MM.1S (cell line): Measurements from ENCODE around the gene DPY19L3.

Source experiments
- EZH2 ChIP-seq: fragments of 300-600 bp; sonication (generic); optimal IDR thresholded peaks from 2 replicates; pipeline ENCODE3; 2017; ENCODE audit warnings: low read depth, mild to moderate bottlenecking, antibody characterized with exemption, low read length, mixed read lengths
- EZH2phosphoT487 ChIP-seq: fragments of 300-600 bp; sonication (generic); IDR thresholded peaks from 2 replicates; pipeline ENCODE4 v1.6.1; 2018; ENCODE audit warnings: antibody characterized with exemption, low read length
- TF ChIP-seq, protein P1 (sequence below): fragments of 300-600 bp; sonication (generic); IDR thresholded peaks from 2 replicates; pipeline ENCODE4 v1.5.1; 2016; ENCODE audit warnings: antibody characterized with exemption, low read length, mixed read lengths

GRCh38 chr19:32396046-32396652 is 9.4 kb upstream of the DPY19L3 start:
- TF ChIP-seq, protein P1, sequence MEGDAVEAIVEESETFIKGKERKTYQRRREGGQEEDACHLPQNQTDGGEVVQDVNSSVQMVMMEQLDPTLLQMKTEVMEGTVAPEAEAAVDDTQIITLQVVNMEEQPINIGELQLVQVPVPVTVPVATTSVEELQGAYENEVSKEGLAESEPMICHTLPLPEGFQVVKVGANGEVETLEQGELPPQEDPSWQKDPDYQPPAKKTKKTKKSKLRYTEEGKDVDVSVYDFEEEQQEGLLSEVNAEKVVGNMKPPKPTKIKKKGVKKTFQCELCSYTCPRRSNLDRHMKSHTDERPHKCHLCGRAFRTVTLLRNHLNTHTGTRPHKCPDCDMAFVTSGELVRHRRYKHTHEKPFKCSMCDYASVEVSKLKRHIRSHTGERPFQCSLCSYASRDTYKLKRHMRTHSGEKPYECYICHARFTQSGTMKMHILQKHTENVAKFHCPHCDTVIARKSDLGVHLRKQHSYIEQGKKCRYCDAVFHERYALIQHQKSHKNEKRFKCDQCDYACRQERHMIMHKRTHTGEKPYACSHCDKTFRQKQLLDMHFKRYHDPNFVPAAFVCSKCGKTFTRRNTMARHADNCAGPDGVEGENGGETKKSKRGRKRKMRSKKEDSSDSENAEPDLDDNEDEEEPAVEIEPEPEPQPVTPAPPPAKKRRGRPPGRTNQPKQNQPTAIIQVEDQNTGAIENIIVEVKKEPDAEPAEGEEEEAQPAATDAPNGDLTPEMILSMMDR: no peak
- no peak for TF ChIP-seq EZH2
- no peak for TF ChIP-seq EZH2phosphoT487
